HepG2 (cell line): ENCODE measurements around the gene NGDN. TPM values are rescaled to one million over a fixed set of nuclear protein-coding genes. Genes with fewer than 3 reads are reported as not detected.

ENCODE experiments used
- ETV5 ChIP-seq: IDR thresholded peaks from 2 replicates; pipeline ENCODE4 v1.6.1; 2018; ENCODE audit warnings: missing biosample characterization, missing genetic modification reagents, inconsistent platforms, borderline replicate concordance
- FOXC1 ChIP-seq: sonication (generic); formaldehyde crosslinking; IDR thresholded peaks from 2 replicates; pipeline ENCODE4 v1.8.0; 2022; ENCODE audit warnings: mild to moderate bottlenecking, missing genetic modification reagents, borderline replicate concordance
- FOXO1 ChIP-seq: sonication (generic); formaldehyde crosslinking; IDR thresholded peaks from 2 replicates; pipeline ENCODE4 v1.4.0; 2020; ENCODE audit warnings: missing genetic modification reagents
- HES4 ChIP-seq: sonication (generic); formaldehyde crosslinking; IDR thresholded peaks from 2 replicates; pipeline ENCODE4 v1.9.0; 2021; ENCODE audit warnings: mild to moderate bottlenecking, missing genetic modification reagents, borderline replicate concordance
- HNF4A ChIP-seq: sonication (generic); formaldehyde crosslinking; IDR thresholded peaks from 2 replicates; pipeline ENCODE4 v1.4.0; 2020; ENCODE audit warnings: missing genetic modification reagents
- MAFG ChIP-seq: sonication (generic); formaldehyde crosslinking; IDR thresholded peaks from 2 replicates; pipeline ENCODE4 v1.5.1; 2020; ENCODE audit warnings: mild to moderate bottlenecking, missing genetic modification reagents
- NPAS2 ChIP-seq: sonication (generic); formaldehyde crosslinking; IDR thresholded peaks from 2 replicates; pipeline ENCODE4 v1.8.0; 2022; ENCODE audit warnings: mild to moderate bottlenecking, missing genetic modification reagents, borderline replicate concordance
- NR2F2 ChIP-seq: IDR thresholded peaks from 2 replicates; pipeline ENCODE4 v1.6.1; 2012; ENCODE audit warnings: low read depth, inconsistent platforms, borderline replicate concordance
- PAWR ChIP-seq: sonication (generic); formaldehyde crosslinking; IDR thresholded peaks from 2 replicates; pipeline ENCODE4 v1.4.0; 2020; ENCODE audit warnings: missing genetic modification reagents, mild to moderate bottlenecking, borderline replicate concordance
- RFX5 ChIP-seq: IDR thresholded peaks from 2 replicates; pipeline ENCODE4 v1.6.1; 2011; ENCODE audit warnings: low read depth, low read length, improper control_type of control experiment
- RNF2 ChIP-seq: fragments of 450-650 bp; conservative IDR thresholded peaks from 2 replicates; pipeline ENCODE4 v1.6.1; 2016; ENCODE audit warnings: low read depth
- SCMH1 ChIP-seq: sonication (generic); formaldehyde crosslinking; IDR thresholded peaks from 2 replicates; pipeline ENCODE4 v1.9.0; 2021; ENCODE audit warnings: missing genetic modification reagents, mild to moderate bottlenecking, borderline replicate concordance
- YEATS4 ChIP-seq: sonication (generic); formaldehyde crosslinking; IDR thresholded peaks from 2 replicates; pipeline ENCODE4 v1.4.0; 2020; ENCODE audit warnings: missing genetic modification reagents, borderline replicate concordance
- ZC3H13 ChIP-seq: sonication (generic); formaldehyde crosslinking; IDR thresholded peaks from 2 replicates; pipeline ENCODE4 v1.8.1; 2023; ENCODE audit warnings: mild to moderate bottlenecking, missing genetic modification reagents, moderate library complexity
- ZKSCAN1 ChIP-seq: fragments of 150-350 bp; IDR thresholded peaks from 2 replicates; pipeline ENCODE4 v1.6.1; 2014; ENCODE audit warnings: low read length
- ZMYM3 ChIP-seq: sonication (generic); formaldehyde crosslinking; IDR thresholded peaks from 2 replicates; pipeline ENCODE4 v1.5.1; 2020; ENCODE audit warnings: mild to moderate bottlenecking, missing genetic modification reagents
- ZNF282 ChIP-seq: fragments of 450-650 bp; IDR thresholded peaks from 2 replicates; pipeline ENCODE4 v1.6.1; 2018; ENCODE audit not compliant: partially characterized antibody
- ZNF296 ChIP-seq: sonication (generic); formaldehyde crosslinking; conservative IDR thresholded peaks from 2 replicates; pipeline ENCODE4 v1.5.0; 2020; ENCODE audit warnings: mild to moderate bottlenecking, missing genetic modification reagents
- ZNF33A ChIP-seq: sonication (generic); formaldehyde crosslinking; IDR thresholded peaks from 2 replicates; pipeline ENCODE4 v1.5.1; 2020; ENCODE audit warnings: missing genetic modification reagents, mild to moderate bottlenecking, moderate library complexity, borderline replicate concordance
- ZNF629 ChIP-seq: sonication (generic); formaldehyde crosslinking; conservative IDR thresholded peaks from 2 replicates; pipeline ENCODE4 v1.5.0; 2020; ENCODE audit warnings: missing genetic modification reagents
- ZSCAN31 ChIP-seq: sonication (generic); formaldehyde crosslinking; IDR thresholded peaks from 2 replicates; pipeline ENCODE4 v1.5.0; 2020; ENCODE audit warnings: low read depth, mild to moderate bottlenecking, missing genetic modification reagents
- polyA plus RNA-seq, 8 experiments: library from polyadenylated mRNA; depleted of rRNA in 3 of 8; stranded (reverse) in 7 of 8; unstranded in 1 of 8; fragments of >200 nt; fragmentation: Illumina TruSeq in 4 of 8; extraction: Trizol in 4 of 8; gene quantifications; 2 replicates each; pipeline versions ENCODE4 v1.2.1 to v1.2.3, GENCODE V29; 2011 to 2016; ENCODE audit warnings: low read depth in 4 of 8, missing spikeins in 1 of 8, mixed read lengths in 1 of 8; ENCODE audit not compliant: insufficient read depth in 1 of 8
- total RNA-seq, 5 experiments: library from RNA; depleted of rRNA; stranded (reverse); fragments of >200 nt; fragmentation: Illumina TruSeq; extraction: Trizol; gene quantifications; 2 replicates each; pipeline ENCODE4 v1.2.3, GENCODE V29; 2016; ENCODE audit warnings: low read depth in 1 of 5
- TF ChIP-seq, protein P1 (sequence below): sonication (generic); formaldehyde crosslinking; IDR thresholded peaks from 2 replicates; pipeline ENCODE4 v1.9.0; 2021; ENCODE audit warnings: mild to moderate bottlenecking, missing genetic modification reagents
- TF ChIP-seq, protein P2 (sequence below): sonication (generic); formaldehyde crosslinking; IDR thresholded peaks from 2 replicates; pipeline ENCODE4 v1.4.0; 2020; ENCODE audit warnings: missing genetic modification reagents

NGDN gene
- total and polyA plus RNA-seq, 2 of the 13 experiments (the other 11 are each of a cell fraction or from before 2014, with no cell fraction given): 154 to 216 TPM

GRCh38 chr14:23434488-23435222, 34.8 kb upstream of the NGDN start (continued):
- TF ChIP-seq NR2F2 (no peak), HES4 (CRISPR knock-in tag) (no peak), FOXO1 (CRISPR knock-in tag) (0 out of 2 replicates have a peak, but pooled peaks have one; percentile 29), FOXC1 (0 out of 2 replicates have a peak, but pooled peaks have one; percentile 51), PAWR (CRISPR knock-in tag) (no peak), SCMH1 (CRISPR knock-in tag) (peak; percentile 73; the same call in 1 of the 2 replicates), ZMYM3 (CRISPR knock-in tag) (peak; percentile 54; the same call in 1 of the 2 replicates), ZNF629 (CRISPR knock-in tag) (peak; percentile 61), ZNF282 (no peak), ZNF33A (CRISPR knock-in tag) (no peak), RNF2 (no peak), HNF4A (CRISPR knock-in tag) (no peak), ZSCAN31 (no peak), NPAS2 (no peak), YEATS4 (CRISPR knock-in tag) (no peak), ZNF296 (no peak), ZKSCAN1 (no peak), RFX5 (no peak), ZC3H13 (CRISPR knock-in tag) (0 out of 2 replicates have a peak, but pooled peaks have one; percentile 47), MAFG (CRISPR knock-in tag) (0 out of 2 replicates have a peak, but pooled peaks have one; percentile 9), ETV5 (CRISPR knock-in tag) (no peak)
- TF ChIP-seq, protein P1, sequence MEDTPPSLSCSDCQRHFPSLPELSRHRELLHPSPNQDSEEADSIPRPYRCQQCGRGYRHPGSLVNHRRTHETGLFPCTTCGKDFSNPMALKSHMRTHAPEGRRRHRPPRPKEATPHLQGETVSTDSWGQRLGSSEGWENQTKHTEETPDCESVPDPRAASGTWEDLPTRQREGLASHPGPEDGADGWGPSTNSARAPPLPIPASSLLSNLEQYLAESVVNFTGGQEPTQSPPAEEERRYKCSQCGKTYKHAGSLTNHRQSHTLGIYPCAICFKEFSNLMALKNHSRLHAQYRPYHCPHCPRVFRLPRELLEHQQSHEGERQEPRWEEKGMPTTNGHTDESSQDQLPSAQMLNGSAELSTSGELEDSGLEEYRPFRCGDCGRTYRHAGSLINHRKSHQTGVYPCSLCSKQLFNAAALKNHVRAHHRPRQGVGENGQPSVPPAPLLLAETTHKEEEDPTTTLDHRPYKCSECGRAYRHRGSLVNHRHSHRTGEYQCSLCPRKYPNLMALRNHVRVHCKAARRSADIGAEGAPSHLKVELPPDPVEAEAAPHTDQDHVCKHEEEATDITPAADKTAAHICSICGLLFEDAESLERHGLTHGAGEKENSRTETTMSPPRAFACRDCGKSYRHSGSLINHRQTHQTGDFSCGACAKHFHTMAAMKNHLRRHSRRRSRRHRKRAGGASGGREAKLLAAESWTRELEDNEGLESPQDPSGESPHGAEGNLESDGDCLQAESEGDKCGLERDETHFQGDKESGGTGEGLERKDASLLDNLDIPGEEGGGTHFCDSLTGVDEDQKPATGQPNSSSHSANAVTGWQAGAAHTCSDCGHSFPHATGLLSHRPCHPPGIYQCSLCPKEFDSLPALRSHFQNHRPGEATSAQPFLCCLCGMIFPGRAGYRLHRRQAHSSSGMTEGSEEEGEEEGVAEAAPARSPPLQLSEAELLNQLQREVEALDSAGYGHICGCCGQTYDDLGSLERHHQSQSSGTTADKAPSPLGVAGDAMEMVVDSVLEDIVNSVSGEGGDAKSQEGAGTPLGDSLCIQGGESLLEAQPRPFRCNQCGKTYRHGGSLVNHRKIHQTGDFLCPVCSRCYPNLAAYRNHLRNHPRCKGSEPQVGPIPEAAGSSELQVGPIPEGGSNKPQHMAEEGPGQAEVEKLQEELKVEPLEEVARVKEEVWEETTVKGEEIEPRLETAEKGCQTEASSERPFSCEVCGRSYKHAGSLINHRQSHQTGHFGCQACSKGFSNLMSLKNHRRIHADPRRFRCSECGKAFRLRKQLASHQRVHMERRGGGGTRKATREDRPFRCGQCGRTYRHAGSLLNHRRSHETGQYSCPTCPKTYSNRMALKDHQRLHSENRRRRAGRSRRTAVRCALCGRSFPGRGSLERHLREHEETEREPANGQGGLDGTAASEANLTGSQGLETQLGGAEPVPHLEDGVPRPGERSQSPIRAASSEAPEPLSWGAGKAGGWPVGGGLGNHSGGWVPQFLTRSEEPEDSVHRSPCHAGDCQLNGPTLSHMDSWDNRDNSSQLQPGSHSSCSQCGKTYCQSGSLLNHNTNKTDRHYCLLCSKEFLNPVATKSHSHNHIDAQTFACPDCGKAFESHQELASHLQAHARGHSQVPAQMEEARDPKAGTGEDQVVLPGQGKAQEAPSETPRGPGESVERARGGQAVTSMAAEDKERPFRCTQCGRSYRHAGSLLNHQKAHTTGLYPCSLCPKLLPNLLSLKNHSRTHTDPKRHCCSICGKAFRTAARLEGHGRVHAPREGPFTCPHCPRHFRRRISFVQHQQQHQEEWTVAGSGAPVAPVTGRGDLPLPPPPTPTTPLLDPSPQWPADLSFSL (CRISPR knock-in tag): peak; percentile 49; the same call in 1 of the 2 replicates
- TF ChIP-seq, protein P2, sequence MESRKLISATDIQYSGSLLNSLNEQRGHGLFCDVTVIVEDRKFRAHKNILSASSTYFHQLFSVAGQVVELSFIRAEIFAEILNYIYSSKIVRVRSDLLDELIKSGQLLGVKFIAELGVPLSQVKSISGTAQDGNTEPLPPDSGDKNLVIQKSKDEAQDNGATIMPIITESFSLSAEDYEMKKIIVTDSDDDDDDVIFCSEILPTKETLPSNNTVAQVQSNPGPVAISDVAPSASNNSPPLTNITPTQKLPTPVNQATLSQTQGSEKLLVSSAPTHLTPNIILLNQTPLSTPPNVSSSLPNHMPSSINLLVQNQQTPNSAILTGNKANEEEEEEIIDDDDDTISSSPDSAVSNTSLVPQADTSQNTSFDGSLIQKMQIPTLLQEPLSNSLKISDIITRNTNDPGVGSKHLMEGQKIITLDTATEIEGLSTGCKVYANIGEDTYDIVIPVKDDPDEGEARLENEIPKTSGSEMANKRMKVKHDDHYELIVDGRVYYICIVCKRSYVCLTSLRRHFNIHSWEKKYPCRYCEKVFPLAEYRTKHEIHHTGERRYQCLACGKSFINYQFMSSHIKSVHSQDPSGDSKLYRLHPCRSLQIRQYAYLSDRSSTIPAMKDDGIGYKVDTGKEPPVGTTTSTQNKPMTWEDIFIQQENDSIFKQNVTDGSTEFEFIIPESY (CRISPR knock-in tag): no peak
